H9 (cell line): ENCODE measurements around the gene PRR29. TPM values are rescaled to one million over a fixed set of nuclear protein-coding genes. Genes with fewer than 3 reads are reported as not detected.

ENCODE experiments used
- DNase-seq: peaks from one replicate; pipeline ENCODE4 v3.0.0-alpha.2; 2017
- H2AFZ ChIP-seq: one replicate; pipeline ENCODE4 v1.6.1; 2013; ENCODE audit warnings: mild to moderate bottlenecking, low read length, control low read depth, moderate library complexity
- H2AK5ac ChIP-seq: 2 replicates; pipeline ENCODE4 v1.6.1; 2013; ENCODE audit warnings: low read length, control low read depth, mixed read lengths; ENCODE audit not compliant: insufficient read length
- H2BK120ac ChIP-seq: one replicate; pipeline ENCODE4 v1.6.1; 2013; ENCODE audit warnings: low read depth, mild to moderate bottlenecking, low read length, control low read depth, inconsistent platforms; ENCODE audit not compliant: poor library complexity, severe bottlenecking
- H2BK12ac ChIP-seq: 2 replicates; pipeline ENCODE4 v1.6.1; 2013; ENCODE audit warnings: low read length, control low read depth, mixed read lengths, low read depth; ENCODE audit not compliant: insufficient read length
- H2BK15ac ChIP-seq: 2 replicates; pipeline ENCODE4 v1.6.1; 2013; ENCODE audit warnings: low read depth, low read length, control low read depth
- H2BK20ac ChIP-seq: one replicate; pipeline ENCODE4 v1.6.1; 2013; ENCODE audit warnings: low read depth, mild to moderate bottlenecking, low read length, control low read depth, inconsistent platforms; ENCODE audit not compliant: poor library complexity, severe bottlenecking
- H2BK5ac ChIP-seq: 2 replicates; pipeline ENCODE4 v1.6.1; 2013; ENCODE audit warnings: low read length, control low read depth, mixed read lengths; ENCODE audit not compliant: insufficient read length
- H3K14ac ChIP-seq: 2 replicates; pipeline ENCODE4 v1.6.1; 2013; ENCODE audit warnings: low read length, control low read depth; ENCODE audit not compliant: insufficient read depth
- H3K18ac ChIP-seq: 2 replicates; pipeline ENCODE4 v1.6.1; 2013; ENCODE audit warnings: low read depth, mild to moderate bottlenecking, mixed read lengths, low read length, control low read depth; ENCODE audit not compliant: insufficient read length
- H3K23ac ChIP-seq: 2 replicates; pipeline ENCODE4 v1.6.1; 2013; ENCODE audit warnings: low read length, control low read depth, mixed read lengths, low read depth; ENCODE audit not compliant: insufficient read length
- H3K23me2 ChIP-seq: 2 replicates; pipeline ENCODE4 v1.6.1; 2013; ENCODE audit warnings: low read depth, mild to moderate bottlenecking, mixed read lengths, low read length, control low read depth; ENCODE audit not compliant: insufficient read length, poor library complexity, severe bottlenecking
- H3K27ac ChIP-seq: 2 replicates; pipeline ENCODE4 v1.5.1; 2013; ENCODE audit warnings: low read length, control low read depth, mixed read lengths, low read depth; ENCODE audit not compliant: insufficient read length
- H3K27me3 ChIP-seq: 2 replicates; pipeline ENCODE4 v1.6.1; 2013; ENCODE audit warnings: low read length, control low read depth, inconsistent platforms; ENCODE audit not compliant: insufficient read depth
- H3K4ac ChIP-seq: 2 replicates; pipeline ENCODE4 v1.6.1; 2013; ENCODE audit warnings: low read depth, mild to moderate bottlenecking, control low read depth, inconsistent platforms, low read length, moderate library complexity
- H3K4me1 ChIP-seq: 2 replicates; pipeline ENCODE4 v1.6.1; 2013; ENCODE audit warnings: low read length, control low read depth, inconsistent platforms; ENCODE audit not compliant: insufficient read depth
- H3K4me2 ChIP-seq: 2 replicates; pipeline ENCODE4 v1.6.1; 2013; ENCODE audit warnings: low read length, control low read depth, mixed read lengths; ENCODE audit not compliant: insufficient read length, insufficient read depth
- H3K56ac ChIP-seq: 2 replicates; pipeline ENCODE4 v1.6.1; 2013; ENCODE audit warnings: low read depth, mild to moderate bottlenecking, mixed read lengths, low read length, control low read depth; ENCODE audit not compliant: insufficient read length
- H3K79me1 ChIP-seq: 2 replicates; pipeline ENCODE4 v1.6.1; 2013; ENCODE audit warnings: low read depth, mild to moderate bottlenecking, moderate library complexity, low read length, control low read depth, inconsistent platforms; ENCODE audit not compliant: insufficient read depth, poor library complexity, severe bottlenecking
- H3K79me2 ChIP-seq: 2 replicates; pipeline ENCODE4 v1.6.1; 2013; ENCODE audit warnings: low read length, control low read depth, inconsistent platforms; ENCODE audit not compliant: insufficient read depth
- H3K9ac ChIP-seq: 2 replicates; pipeline ENCODE4 v1.6.1; 2013; ENCODE audit warnings: low read length, control low read depth, mixed read lengths; ENCODE audit not compliant: insufficient read length; ENCODE audit errors: extremely low read depth
- H3K9me3 ChIP-seq: one replicate; pipeline ENCODE4 v1.6.1; 2013; ENCODE audit warnings: low read depth, low read length, inconsistent platforms; ENCODE audit not compliant: control insufficient read depth
- H3T11ph ChIP-seq: one replicate; pipeline ENCODE4 v1.6.1; 2013; ENCODE audit warnings: mild to moderate bottlenecking, low read length, control low read depth, inconsistent platforms
- H4K20me1 ChIP-seq: one replicate; pipeline ENCODE4 v1.6.1; 2013; ENCODE audit not compliant: control insufficient read depth, insufficient read length, insufficient read depth
- H4K5ac ChIP-seq: 2 replicates; pipeline ENCODE4 v1.6.1; 2013; ENCODE audit warnings: low read depth, mild to moderate bottlenecking, mixed read lengths, low read length, control low read depth; ENCODE audit not compliant: insufficient read length
- H4K8ac ChIP-seq: replicated peaks from 2 replicates; pipeline ENCODE4 v1.6.1; 2013; ENCODE audit warnings: low read length, control low read depth, mixed read lengths, low read depth; ENCODE audit not compliant: insufficient read length
- H4K91ac ChIP-seq: 2 replicates; pipeline ENCODE4 v1.6.1; 2013; ENCODE audit warnings: low read depth, mild to moderate bottlenecking, moderate library complexity, mixed read lengths, low read length, control low read depth; ENCODE audit not compliant: insufficient read length
- H3K27ac Mint-ChIP-seq, 3 experiments: 2 replicates in 2 of 3; 3 replicates in 1 of 3; pipeline ENCODE4 v1.8.0; 2020 to 2021; ENCODE audit warnings: mixed read lengths in 3 of 3, mild to moderate bottlenecking in 1 of 3, moderate library complexity in 1 of 3
- H3K27me3 Mint-ChIP-seq: 2 replicates; pipeline ENCODE4 v1.8.0; 2021; ENCODE audit warnings: low read depth, mild to moderate bottlenecking, moderate library complexity, mixed read lengths
- H3K36me3 Mint-ChIP-seq, 3 experiments: 2 replicates in 2 of 3; 3 replicates in 1 of 3; pipeline ENCODE4 v1.8.0; 2020 to 2021; ENCODE audit warnings: low read depth in 3 of 3, mixed read lengths in 3 of 3; ENCODE audit not compliant: insufficient read depth in 1 of 3
- H3K4me1 Mint-ChIP-seq, 2 experiments: 2 replicates each; pipeline ENCODE4 v1.8.0; 2020; ENCODE audit warnings: mixed read lengths in 2 of 2
- H3K4me3 Mint-ChIP-seq, 2 experiments: 2 replicates in 1 of 2; 3 replicates in 1 of 2; pipeline ENCODE4 v1.8.0; 2020 to 2021; ENCODE audit warnings: mild to moderate bottlenecking in 2 of 2, mixed read lengths in 2 of 2, moderate library complexity in 1 of 2
- H3K9me3 Mint-ChIP-seq, 2 experiments: 2 replicates in 1 of 2; 3 replicates in 1 of 2; pipeline ENCODE4 v1.8.0; 2020; ENCODE audit warnings: mild to moderate bottlenecking in 2 of 2, mixed read lengths in 2 of 2, moderate library complexity in 1 of 2
- WGBS: extraction: QIAGEN DNeasy Blood & Tissue Kit; methylation state at CpG from one replicate; pipeline ENCODE4 v1.1.7; 2013; ENCODE audit warnings: missing lambda C conversion rate, low lambda C conversion rate, mixed read lengths; ENCODE audit not compliant: insufficient read length; ENCODE audit errors: extremely low coverage; 5-methylcytosine and 5-hydroxymethylcytosine counted together
- total RNA-seq: library from RNA; stranded (reverse); gene quantifications from 2 replicates; pipeline ENCODE4 v1.2.1, GENCODE V29; 2021
- TF ChIP-seq, protein P1 (sequence below): fragments of 200-600 bp; sonication (generic); conservative IDR thresholded peaks from 3 replicates; pipeline ENCODE4 v1.8.0; 2021; ENCODE audit warnings: antibody characterized with exemption, mild to moderate bottlenecking

PRR29 gene
- total RNA-seq, 1 experiment from 2014 or later: 0.87 TPM

DNA sequence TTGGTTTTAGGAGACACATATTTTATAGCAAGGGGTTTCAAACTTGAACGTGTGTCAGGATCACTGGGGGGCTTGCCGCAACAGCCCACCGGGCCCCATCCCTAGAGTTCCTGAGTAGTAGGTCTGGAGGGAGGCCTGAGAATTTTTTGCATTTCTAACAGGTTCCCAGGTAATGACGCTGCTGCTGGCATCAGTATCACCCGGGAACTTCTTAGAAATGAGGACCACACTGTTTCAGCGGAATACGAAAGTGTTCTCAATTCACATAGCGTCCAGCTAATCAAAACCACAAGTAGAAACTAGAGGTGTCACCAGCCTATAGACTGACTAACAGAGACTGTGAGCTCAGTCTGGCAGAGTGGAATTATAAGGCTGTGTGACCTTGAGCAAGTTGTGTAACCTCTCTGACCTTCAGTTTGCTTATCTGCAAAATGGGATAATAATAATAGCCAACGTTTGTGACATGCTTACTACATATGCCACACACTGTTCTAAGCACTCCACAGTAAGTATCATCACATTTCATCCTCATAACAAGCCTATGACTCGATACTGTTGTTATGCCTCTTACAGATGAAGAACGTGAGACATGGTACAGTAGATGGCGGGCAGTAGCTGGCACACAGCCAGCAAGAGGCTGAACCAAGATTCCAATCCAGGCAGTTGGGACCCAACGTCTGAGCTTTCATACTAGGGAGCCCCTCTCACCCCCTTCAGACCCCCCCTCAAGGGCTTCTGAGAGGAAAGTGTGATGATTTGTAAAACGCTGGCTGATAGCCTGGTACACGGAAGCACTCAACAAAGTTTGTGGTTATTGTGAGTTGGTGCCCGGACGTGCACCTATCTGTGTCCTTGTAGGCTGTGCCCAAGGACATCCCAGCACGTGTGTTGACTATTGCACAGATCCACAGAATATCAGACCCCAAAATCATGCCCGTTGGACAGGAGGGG lies 26.9 kb downstream of the PRR29 start:
- H2BK5ac ChIP-seq: no peak overlapping the region
- H3K23me2 ChIP-seq: peaks cover 3% of the 10 kb centered on the region
- H3K4ac ChIP-seq: no peak overlapping the region
- H3K9ac ChIP-seq: no peak overlapping the region
- H3K27ac ChIP-seq: no peak overlapping the region
- no peak overlapping the region for H3T11ph ChIP-seq
- H2AFZ ChIP-seq: no peak overlapping the region
- H3K9me3 ChIP-seq: no peaks in the 10 kb centered on the region
- H2BK120ac ChIP-seq: no peak overlapping the region
- no peak overlapping the region for H2BK12ac ChIP-seq
- H3K4me1 ChIP-seq: no peaks in the 10 kb centered on the region
- H3K79me1 ChIP-seq: no peaks in the 10 kb centered on the region
- H4K20me1 ChIP-seq: no peaks in the 10 kb centered on the region
- H3K36me3 Mint-ChIP-seq: no peaks in the 10 kb centered on the region
- no peak for DNase-seq
- H3K27ac Mint-ChIP-seq: no peak overlapping the region
- no peak overlapping the region for H3K14ac ChIP-seq
- H3K79me2 ChIP-seq: no peaks in the 10 kb centered on the region
- no peak overlapping the region for H4K5ac ChIP-seq
- no peak overlapping the region for H3K4me3 Mint-ChIP-seq
- no peak overlapping the region for H2AK5ac ChIP-seq
- H2BK15ac ChIP-seq: no peak overlapping the region
- no peak overlapping the region for H3K18ac ChIP-seq
- H4K91ac ChIP-seq: no peak overlapping the region
- peaks cover 17% of the 10 kb centered on the region for H3K27me3 Mint-ChIP-seq
- no peak overlapping the region for H3K23ac ChIP-seq
- no CpG with 5 or more reads among the region's 19 CpGs for WGBS
- H3K27me3 ChIP-seq: no peaks in the 10 kb centered on the region; the same call in 1 of the 2 replicates
- H3K56ac ChIP-seq: no peak overlapping the region
- no peaks in the 10 kb centered on the region; a peak in 1 of 5 replicates for H3K9me3 Mint-ChIP-seq
- H4K8ac ChIP-seq: peak overlapping the region; percentile 61
- TF ChIP-seq, protein P1, sequence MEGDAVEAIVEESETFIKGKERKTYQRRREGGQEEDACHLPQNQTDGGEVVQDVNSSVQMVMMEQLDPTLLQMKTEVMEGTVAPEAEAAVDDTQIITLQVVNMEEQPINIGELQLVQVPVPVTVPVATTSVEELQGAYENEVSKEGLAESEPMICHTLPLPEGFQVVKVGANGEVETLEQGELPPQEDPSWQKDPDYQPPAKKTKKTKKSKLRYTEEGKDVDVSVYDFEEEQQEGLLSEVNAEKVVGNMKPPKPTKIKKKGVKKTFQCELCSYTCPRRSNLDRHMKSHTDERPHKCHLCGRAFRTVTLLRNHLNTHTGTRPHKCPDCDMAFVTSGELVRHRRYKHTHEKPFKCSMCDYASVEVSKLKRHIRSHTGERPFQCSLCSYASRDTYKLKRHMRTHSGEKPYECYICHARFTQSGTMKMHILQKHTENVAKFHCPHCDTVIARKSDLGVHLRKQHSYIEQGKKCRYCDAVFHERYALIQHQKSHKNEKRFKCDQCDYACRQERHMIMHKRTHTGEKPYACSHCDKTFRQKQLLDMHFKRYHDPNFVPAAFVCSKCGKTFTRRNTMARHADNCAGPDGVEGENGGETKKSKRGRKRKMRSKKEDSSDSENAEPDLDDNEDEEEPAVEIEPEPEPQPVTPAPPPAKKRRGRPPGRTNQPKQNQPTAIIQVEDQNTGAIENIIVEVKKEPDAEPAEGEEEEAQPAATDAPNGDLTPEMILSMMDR: no peak
- peaks cover 4 to 5% of the 10 kb centered on the region in 2 experiments for H3K4me1 Mint-ChIP-seq
- H3K4me2 ChIP-seq: peak overlapping the region; percentile 22
- H2BK20ac ChIP-seq: no peak overlapping the region
